HepG2 (cell line): Measurements from ENCODE around the gene GART. TPM values are rescaled to one million over a fixed set of nuclear protein-coding genes. Genes with fewer than 3 reads are reported as not detected.

ENCODE experiments used
- ARNT ChIP-seq: fragments of 450-650 bp; IDR thresholded peaks from 2 replicates; pipeline ENCODE4 v1.6.1; 2017
- CEBPB ChIP-seq: IDR thresholded peaks from 2 replicates; pipeline ENCODE4 v1.6.1; 2011; ENCODE audit warnings: low read depth, low read length, improper control_type of control experiment, borderline replicate concordance
- CHD2 ChIP-seq: IDR thresholded peaks from 2 replicates; pipeline ENCODE4 v1.6.1; 2011; ENCODE audit warnings: low read depth, low read length, improper control_type of control experiment
- CHD4 ChIP-seq: fragments of 200-600 bp; sonication (generic); IDR thresholded peaks from 2 replicates; pipeline ENCODE4 v1.7.0; 2017; ENCODE audit warnings: mild to moderate bottlenecking, low read length, borderline replicate concordance
- HIVEP1 ChIP-seq: sonication (generic); formaldehyde crosslinking; IDR thresholded peaks from 2 replicates; pipeline ENCODE4 v1.4.0; 2020; ENCODE audit warnings: mild to moderate bottlenecking, missing genetic modification reagents
- HOMEZ ChIP-seq: IDR thresholded peaks from 2 replicates; pipeline ENCODE4 v1.6.1; 2016; ENCODE audit warnings: low read depth
- IKZF4 ChIP-seq: sonication (generic); formaldehyde crosslinking; IDR thresholded peaks from 2 replicates; pipeline ENCODE4 v1.5.1; 2020; ENCODE audit warnings: borderline replicate concordance, mild to moderate bottlenecking, low read depth, missing genetic modification reagents; ENCODE audit errors: not compliant biosample characterization
- KDM5B ChIP-seq: sonication (generic); formaldehyde crosslinking; IDR thresholded peaks from 2 replicates; pipeline ENCODE4 v1.4.0; 2020; ENCODE audit warnings: missing genetic modification reagents, mild to moderate bottlenecking, borderline replicate concordance
- SMC3 ChIP-seq: IDR thresholded peaks from 2 replicates; pipeline ENCODE4 v1.6.1; 2011; ENCODE audit warnings: low read length, improper control_type of control experiment
- ZBTB33 ChIP-seq: sonication (generic); formaldehyde crosslinking; IDR thresholded peaks from 2 replicates; pipeline ENCODE4 v1.4.0; 2020; ENCODE audit warnings: missing genetic modification reagents
- ZFP36L1 ChIP-seq: sonication (generic); formaldehyde crosslinking; IDR thresholded peaks from 2 replicates; pipeline ENCODE4 v1.8.0; 2022; ENCODE audit warnings: mild to moderate bottlenecking, missing genetic modification reagents, moderate library complexity
- ZNF326 ChIP-seq: sonication (generic); formaldehyde crosslinking; IDR thresholded peaks from 2 replicates; pipeline ENCODE4 v1.4.0; 2020; ENCODE audit warnings: missing genetic modification reagents, borderline replicate concordance
- ZNF329 ChIP-seq: sonication (generic); formaldehyde crosslinking; IDR thresholded peaks from 2 replicates; pipeline ENCODE4 v1.9.0; 2021; ENCODE audit warnings: low read depth, mild to moderate bottlenecking, missing genetic modification reagents
- ZNF432 ChIP-seq: sonication (generic); formaldehyde crosslinking; IDR thresholded peaks from 2 replicates; pipeline ENCODE4 v1.5.0; 2020; ENCODE audit warnings: missing genetic modification reagents, mild to moderate bottlenecking, borderline replicate concordance
- ZNF629 ChIP-seq: sonication (generic); formaldehyde crosslinking; conservative IDR thresholded peaks from 2 replicates; pipeline ENCODE4 v1.5.0; 2020; ENCODE audit warnings: missing genetic modification reagents
- ZNF670 ChIP-seq: sonication (generic); formaldehyde crosslinking; IDR thresholded peaks from 2 replicates; pipeline ENCODE4 v1.8.0; 2022; ENCODE audit warnings: mild to moderate bottlenecking, missing genetic modification reagents, borderline replicate concordance
- ZNF766 ChIP-seq: sonication (generic); formaldehyde crosslinking; IDR thresholded peaks from 2 replicates; pipeline ENCODE4 v1.5.0; 2020; ENCODE audit warnings: missing genetic modification reagents, borderline replicate concordance
- polyA plus RNA-seq, 8 experiments: library from polyadenylated mRNA; depleted of rRNA in 3 of 8; stranded (reverse) in 7 of 8; unstranded in 1 of 8; fragments of >200 nt; fragmentation: Illumina TruSeq in 4 of 8; extraction: Trizol in 4 of 8; gene quantifications; 2 replicates each; pipeline versions ENCODE4 v1.2.1 to v1.2.3, GENCODE V29; 2011 to 2016; ENCODE audit warnings: low read depth in 4 of 8, missing spikeins in 1 of 8, mixed read lengths in 1 of 8; ENCODE audit not compliant: insufficient read depth in 1 of 8
- total RNA-seq, 5 experiments: library from RNA; depleted of rRNA; stranded (reverse); fragments of >200 nt; fragmentation: Illumina TruSeq; extraction: Trizol; gene quantifications; 2 replicates each; pipeline ENCODE4 v1.2.3, GENCODE V29; 2016; ENCODE audit warnings: low read depth in 1 of 5
- TF ChIP-seq, protein P1 (sequence below): sonication (generic); formaldehyde crosslinking; IDR thresholded peaks from 2 replicates; pipeline ENCODE4 v1.4.0; 2020; ENCODE audit warnings: missing genetic modification reagents, mild to moderate bottlenecking, borderline replicate concordance
- TF ChIP-seq, protein P2 (sequence below), 2 experiments: sonication (generic) in 1 of 2; formaldehyde crosslinking in 1 of 2; IDR thresholded peaks; 2 replicates each; pipeline versions ENCODE4 v1.4.0 to v1.6.1; 2018 to 2020; ENCODE audit warnings: missing genetic modification reagents in 2 of 2, borderline replicate concordance in 1 of 2, low read depth in 1 of 2, mild to moderate bottlenecking in 1 of 2, missing biosample characterization in 1 of 2
- TF ChIP-seq, protein P3 (sequence below): sonication (generic); formaldehyde crosslinking; IDR thresholded peaks from 2 replicates; pipeline ENCODE4 v1.5.0; 2020; ENCODE audit warnings: missing genetic modification reagents

Gene GART
- total and polyA plus RNA-seq, 2 of the 13 experiments (the other 11 are each of a cell fraction or from before 2014, with no cell fraction given): 17.9 to 109 TPM

DNA sequence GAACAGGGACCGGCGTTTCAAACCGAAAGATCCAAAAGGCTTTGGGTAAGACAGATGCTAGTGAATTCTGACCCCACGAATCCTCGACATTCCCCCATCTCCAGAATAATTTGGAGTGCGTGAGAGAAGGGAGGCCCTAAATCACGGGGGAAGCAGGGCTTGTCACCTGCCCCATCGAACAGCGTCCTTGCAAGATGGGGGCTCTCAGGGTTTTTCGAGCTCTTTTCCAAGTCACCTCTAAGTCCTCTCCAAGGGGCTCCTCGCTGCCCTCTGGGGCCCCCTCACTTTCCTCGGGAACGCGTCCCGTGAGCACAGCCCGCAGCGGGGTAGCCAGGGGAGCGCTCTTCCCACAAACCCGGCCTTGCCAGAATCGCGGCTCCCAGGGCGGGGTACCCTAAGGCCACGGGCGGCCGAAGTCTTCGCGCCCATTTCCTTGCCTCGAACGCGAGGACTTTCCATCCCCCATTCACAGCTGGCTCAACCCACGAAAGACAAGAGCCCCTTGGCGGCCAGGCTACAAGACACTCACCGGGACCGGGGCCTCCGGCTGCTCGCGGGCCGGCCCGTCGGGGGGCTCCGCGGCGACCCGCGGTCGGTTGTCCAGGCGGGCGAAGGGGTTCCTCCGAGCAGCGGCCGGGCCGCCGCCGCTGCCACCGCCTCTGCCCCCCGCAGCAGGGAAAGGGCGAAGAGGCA is 46.0 kb upstream of the GART start (continued):
- TF ChIP-seq, protein P1, sequence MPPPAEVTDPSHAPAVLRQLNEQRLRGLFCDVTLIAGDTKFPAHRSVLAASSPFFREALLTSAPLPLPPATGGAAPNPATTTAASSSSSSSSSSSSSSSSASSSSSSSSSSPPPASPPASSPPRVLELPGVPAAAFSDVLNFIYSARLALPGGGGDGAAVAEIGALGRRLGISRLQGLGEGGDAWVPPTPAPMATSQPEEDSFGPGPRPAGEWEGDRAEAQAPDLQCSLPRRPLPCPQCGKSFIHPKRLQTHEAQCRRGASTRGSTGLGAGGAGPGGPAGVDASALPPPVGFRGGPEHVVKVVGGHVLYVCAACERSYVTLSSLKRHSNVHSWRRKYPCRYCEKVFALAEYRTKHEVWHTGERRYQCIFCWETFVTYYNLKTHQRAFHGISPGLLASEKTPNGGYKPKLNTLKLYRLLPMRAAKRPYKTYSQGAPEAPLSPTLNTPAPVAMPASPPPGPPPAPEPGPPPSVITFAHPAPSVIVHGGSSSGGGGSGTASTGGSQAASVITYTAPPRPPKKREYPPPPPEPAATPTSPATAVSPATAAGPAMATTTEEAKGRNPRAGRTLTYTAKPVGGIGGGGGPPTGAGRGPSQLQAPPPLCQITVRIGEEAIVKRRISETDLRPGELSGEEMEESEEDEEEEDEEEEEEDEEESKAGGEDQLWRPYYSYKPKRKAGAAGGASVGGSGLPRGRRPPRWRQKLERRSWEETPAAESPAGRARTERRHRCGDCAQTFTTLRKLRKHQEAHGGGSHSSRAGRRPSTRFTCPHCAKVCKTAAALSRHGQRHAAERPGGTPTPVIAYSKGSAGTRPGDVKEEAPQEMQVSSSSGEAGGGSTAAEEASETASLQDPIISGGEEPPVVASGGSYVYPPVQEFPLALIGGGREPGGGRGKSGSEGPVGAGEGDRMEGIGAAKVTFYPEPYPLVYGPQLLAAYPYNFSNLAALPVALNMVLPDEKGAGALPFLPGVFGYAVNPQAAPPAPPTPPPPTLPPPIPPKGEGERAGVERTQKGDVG (CRISPR knock-in tag): no peak
- no peak for TF ChIP-seq KDM5B (CRISPR knock-in tag)
- no peak for TF ChIP-seq ZBTB33 (CRISPR knock-in tag)
- no peak for TF ChIP-seq HIVEP1
- TF ChIP-seq ZFP36L1 (CRISPR knock-in tag): no peak
- no peak for TF ChIP-seq ZNF329 (CRISPR knock-in tag)
- TF ChIP-seq IKZF4 (CRISPR knock-in tag): no peak
- TF ChIP-seq HOMEZ: no peak
- TF ChIP-seq ARNT: no peak
- TF ChIP-seq, protein P2, sequence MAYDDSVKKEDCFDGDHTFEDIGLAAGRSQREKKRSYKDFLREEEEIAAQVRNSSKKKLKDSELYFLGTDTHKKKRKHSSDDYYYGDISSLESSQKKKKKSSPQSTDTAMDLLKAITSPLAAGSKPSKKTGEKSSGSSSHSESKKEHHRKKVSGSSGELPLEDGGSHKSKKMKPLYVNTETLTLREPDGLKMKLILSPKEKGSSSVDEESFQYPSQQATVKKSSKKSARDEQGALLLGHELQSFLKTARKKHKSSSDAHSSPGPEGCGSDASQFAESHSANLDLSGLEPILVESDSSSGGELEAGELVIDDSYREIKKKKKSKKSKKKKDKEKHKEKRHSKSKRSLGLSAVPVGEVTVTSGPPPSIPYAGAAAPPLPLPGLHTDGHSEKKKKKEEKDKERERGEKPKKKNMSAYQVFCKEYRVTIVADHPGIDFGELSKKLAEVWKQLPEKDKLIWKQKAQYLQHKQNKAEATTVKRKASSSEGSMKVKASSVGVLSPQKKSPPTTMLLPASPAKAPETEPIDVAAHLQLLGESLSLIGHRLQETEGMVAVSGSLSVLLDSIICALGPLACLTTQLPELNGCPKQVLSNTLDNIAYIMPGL (CRISPR knock-in tag; IDR thresholded peaks at IDR 0.05; ENCODE audit: borderline replicate concordance in 1 of 2, low read depth in 1 of 2): peak in 1 of 2 experiments; percentile 25; a peak in 1 of 4 replicates
- no peak for TF ChIP-seq ZNF670 (CRISPR knock-in tag)
- no peak for TF ChIP-seq CHD2
- TF ChIP-seq, protein P3, sequence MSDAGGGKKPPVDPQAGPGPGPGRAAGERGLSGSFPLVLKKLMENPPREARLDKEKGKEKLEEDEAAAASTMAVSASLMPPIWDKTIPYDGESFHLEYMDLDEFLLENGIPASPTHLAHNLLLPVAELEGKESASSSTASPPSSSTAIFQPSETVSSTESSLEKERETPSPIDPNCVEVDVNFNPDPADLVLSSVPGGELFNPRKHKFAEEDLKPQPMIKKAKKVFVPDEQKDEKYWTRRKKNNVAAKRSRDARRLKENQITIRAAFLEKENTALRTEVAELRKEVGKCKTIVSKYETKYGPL: no peak
- TF ChIP-seq ZNF326 (CRISPR knock-in tag): no peak
- no peak for TF ChIP-seq ZNF766
- no peak; the same call in 1 of the 2 replicates for TF ChIP-seq ZNF629
- TF ChIP-seq ZNF432 (CRISPR knock-in tag): no peak
- no peak for TF ChIP-seq SMC3
- no peak for TF ChIP-seq CHD4
- no peak for TF ChIP-seq CEBPB
